ENCODE measurements around the gene LRMDA.

The LRMDA gene

GRCh38 chr10:75654772-75655171, 223.3 kb downstream of the LRMDA start (continued):
- TF ChIP-seq ZBTB49 (tag by site-specific recombination; IDR thresholded peaks at IDR 0.05; ENCODE audit: low read depth) (no peak), ZNF549 (tag by site-specific recombination; IDR thresholded peaks at IDR 0.05) (no peak), PRDM4 (tag by site-specific recombination; IDR thresholded peaks at IDR 0.05) (no peak)

- ChIA-PET POLR2A (no interaction called here), CTCF (no interaction called here)
- Histone ChIP-seq H3K4me1 (ENCODE audit: control insufficient read depth, insufficient read depth, low read length) (no peaks in the 10 kb centered on the region), H3K36me3 (ENCODE audit: control insufficient read depth in 2 of 2, insufficient read depth in 1 of 2, low read length in 2 of 2) (no peaks in the 10 kb centered on the region), H3K9me3 (ENCODE audit: control insufficient read depth, insufficient read depth, low read depth, low read length) (no peaks in the 10 kb centered on the region), H3K4me3 (ENCODE audit: low read depth, low read length) (no peak overlapping the region), H3K27ac (ENCODE audit: extremely low read depth, low read depth, low read length) (no peak overlapping the region)
- TF ChIP-seq ZBTB17 (tag by site-specific recombination; IDR thresholded peaks at IDR 0.05) (peak; percentile 55; the same call in 1 of the 2 replicates), ZNF311 (tag by site-specific recombination; IDR thresholded peaks at IDR 0.05; ENCODE audit: borderline replicate concordance) (no peak), ZNF121 (tag by site-specific recombination; IDR thresholded peaks at IDR 0.05) (no peak), ZNF768 (tag by site-specific recombination; IDR thresholded peaks at IDR 0.05) (peak; percentile 55; the same call in 1 of the 2 replicates), RBAK (tag by site-specific recombination; IDR thresholded peaks at IDR 0.05) (no peak), ZNF792 (tag by site-specific recombination; IDR thresholded peaks at IDR 0.05) (no peak), KLF9 (tag by site-specific recombination; IDR thresholded peaks at IDR 0.05; ENCODE audit: low read depth) (no peak), ZNF544 (tag by site-specific recombination; IDR thresholded peaks at IDR 0.05) (no peak), ZBTB20 (tag by site-specific recombination; IDR thresholded peaks at IDR 0.05) (no peak), PRDM6 (tag by site-specific recombination; IDR thresholded peaks at IDR 0.05) (no peak), ZNF138 (tag by site-specific recombination; IDR thresholded peaks at IDR 0.05; ENCODE audit: borderline replicate concordance) (no peak)
- TF ChIP-seq, protein P1, sequence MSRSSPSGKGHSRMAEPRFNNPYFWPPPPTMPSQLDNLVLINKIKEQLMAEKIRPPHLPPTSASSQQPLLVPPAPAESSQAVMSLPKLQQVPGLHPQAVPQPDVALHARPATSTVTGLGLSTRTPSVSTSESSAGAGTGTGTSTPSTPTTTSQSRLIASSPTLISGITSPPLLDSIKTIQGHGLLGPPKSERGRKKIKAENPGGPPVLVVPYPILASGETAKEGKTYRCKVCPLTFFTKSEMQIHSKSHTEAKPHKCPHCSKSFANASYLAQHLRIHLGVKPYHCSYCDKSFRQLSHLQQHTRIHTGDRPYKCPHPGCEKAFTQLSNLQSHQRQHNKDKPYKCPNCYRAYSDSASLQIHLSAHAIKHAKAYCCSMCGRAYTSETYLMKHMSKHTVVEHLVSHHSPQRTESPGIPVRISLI (tag by site-specific recombination; IDR thresholded peaks at IDR 0.05), result no peak
- TF ChIP-seq, protein P2, sequence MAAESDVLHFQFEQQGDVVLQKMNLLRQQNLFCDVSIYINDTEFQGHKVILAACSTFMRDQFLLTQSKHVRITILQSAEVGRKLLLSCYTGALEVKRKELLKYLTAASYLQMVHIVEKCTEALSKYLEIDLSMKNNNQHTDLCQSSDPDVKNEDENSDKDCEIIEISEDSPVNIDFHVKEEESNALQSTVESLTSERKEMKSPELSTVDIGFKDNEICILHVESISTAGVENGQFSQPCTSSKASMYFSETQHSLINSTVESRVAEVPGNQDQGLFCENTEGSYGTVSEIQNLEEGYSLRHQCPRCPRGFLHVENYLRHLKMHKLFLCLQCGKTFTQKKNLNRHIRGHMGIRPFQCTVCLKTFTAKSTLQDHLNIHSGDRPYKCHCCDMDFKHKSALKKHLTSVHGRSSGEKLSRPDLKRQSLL (tag by site-specific recombination; IDR thresholded peaks at IDR 0.05), result peak; percentile 48; the same call in 1 of the 2 replicates
Measured at GRCh38 chr10:75655791-75656451, 224.5 kb downstream of the LRMDA start.
